GM12874 (cell line): ENCODE measurements around the gene ZNF467.

Source experiments
- CTCF ChIP-seq: IDR thresholded peaks from 2 replicates; pipeline ENCODE4 v1.5.1; 2011; ENCODE audit warnings: low read depth, mild to moderate bottlenecking, control low read depth, low read length, moderate library complexity; ENCODE audit not compliant: insufficient read depth

ZNF467 gene

DNA sequence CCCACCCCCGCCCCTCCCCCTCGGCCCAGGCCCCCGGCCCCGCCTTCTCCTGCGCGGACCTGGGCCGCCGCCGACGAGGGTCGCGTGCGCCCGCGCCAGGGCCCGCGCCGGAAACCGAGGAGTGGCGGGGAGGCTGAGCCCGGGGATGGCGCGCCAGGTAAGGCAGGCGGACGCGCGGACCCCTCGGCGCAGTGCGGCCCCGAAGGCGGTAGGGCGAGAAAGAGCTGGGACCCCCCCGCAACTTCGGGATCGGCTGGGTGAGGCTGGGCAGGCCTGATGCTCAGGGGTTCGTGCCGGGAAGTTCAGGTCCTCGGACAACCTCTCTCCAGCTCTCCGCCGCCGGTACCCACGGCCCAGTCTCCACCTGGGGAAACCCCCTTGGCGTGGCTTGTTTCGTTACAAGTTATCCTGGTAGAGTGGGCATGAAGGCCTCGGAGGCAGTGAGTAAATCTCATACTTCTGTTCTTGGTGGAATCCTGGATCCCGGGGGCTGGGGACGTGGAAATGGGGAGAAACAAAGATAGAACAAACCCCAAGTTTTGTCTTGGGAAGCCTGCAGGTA lies 58.4 kb downstream of the ZNF467 start:
- TF ChIP-seq CTCF: no peak
